Suprapubic skin (tissue), 4 donors: Measurements from ENCODE around the gene SACM1L. TPM values are rescaled to one million over a fixed set of nuclear protein-coding genes. Genes with fewer than 3 reads are reported as not detected.
A peak's percentile ranks its signal among the peaks of the same experiment; 100 is the strongest.

Source experiments
- DNase-seq, 2 donors: peaks; one replicate each; pipeline ENCODE4 v3.0.0-alpha.2; 2019; ENCODE audit warnings: low spot score in 2 of 2
- H3K27ac ChIP-seq: fragments of 200-600 bp; sonication (generic); one replicate; pipeline ENCODE4 v1.5.1; 2019
- H3K27me3 ChIP-seq: fragments of 200-600 bp; sonication (generic); one replicate; pipeline ENCODE4 v1.5.1; 2019
- H3K36me3 ChIP-seq: fragments of 200-600 bp; sonication (generic); one replicate; pipeline ENCODE4 v1.5.1; 2019
- H3K4me1 ChIP-seq: fragments of 200-600 bp; sonication (generic); one replicate; pipeline ENCODE4 v1.5.1; 2019
- H3K4me3 ChIP-seq: fragments of 200-600 bp; sonication (generic); one replicate; pipeline ENCODE4 v1.5.1; 2019; ENCODE audit warnings: mild to moderate bottlenecking
- H3K9me3 ChIP-seq: fragments of 200-600 bp; sonication (generic); one replicate; pipeline ENCODE4 v1.5.1; 2019
- CTCF ChIP-seq, 2 donors: fragments of 200-600 bp in 1 of 2; fragments of 450-650 bp in 1 of 2; sonication (generic) in 1 of 2; IDR thresholded peaks; one replicate each; pipeline ENCODE4 v1.5.1; 2016 to 2019; ENCODE audit warnings: antibody characterized with exemption in 2 of 2, mild to moderate bottlenecking in 1 of 2, moderate library complexity in 1 of 2
- EP300 ChIP-seq: sonication (generic); formaldehyde crosslinking; IDR thresholded peaks from one replicate; pipeline ENCODE4 v1.6.1; 2017; ENCODE audit warnings: antibody characterized with exemption
- POLR2A ChIP-seq, 2 donors: fragments of 450-650 bp; IDR thresholded peaks; one replicate each; pipeline ENCODE4 v1.6.1; 2017; ENCODE audit warnings: antibody characterized with exemption in 2 of 2, mild to moderate bottlenecking in 2 of 2, moderate library complexity in 2 of 2
- POLR2AphosphoS5 ChIP-seq, 3 donors: sonication (generic); formaldehyde crosslinking; IDR thresholded peaks; one replicate each; pipeline ENCODE4 v1.6.1; 2017; ENCODE audit warnings: antibody characterized with exemption in 3 of 3
- WGBS: methylation state at CpG from one replicate; pipeline ENCODE4 v1.1.5; 2018; 5-methylcytosine and 5-hydroxymethylcytosine counted together
- total RNA-seq, 4 donors: library from RNA; depleted of rRNA; stranded (reverse); fragments of >200 nt; gene quantifications; one replicate each; pipeline ENCODE4 v1.1.0, GENCODE V29; 2016

SACM1L gene
- total RNA-seq, 4 donors from 2014 or later, result 22.8 to 48.9 (median 31.2) TPM

- no peaks in the 10 kb centered on the region for H3K9me3 ChIP-seq
- H3K36me3 ChIP-seq, result no peaks in the 10 kb centered on the region
- peak in 1 of 2 donors; percentile 11 for DNase-seq
- no peak overlapping the region for H3K4me3 ChIP-seq
- H3K27me3 ChIP-seq, result no peaks in the 10 kb centered on the region
- no peaks in the 10 kb centered on the region for H3K4me1 ChIP-seq
- WGBS, result 54% methylated on average over 7 of the region's 7 CpGs
- H3K27ac ChIP-seq, result no peak overlapping the region
- TF ChIP-seq POLR2A (IDR thresholded peaks at IDR 0.05) (no peak), EP300 (no peak), POLR2AphosphoS5 (IDR thresholded peaks at IDR 0.05) (no peak), CTCF (IDR thresholded peaks at IDR 0.05) (no peak)
These were observed 84.7 kb downstream of the SACM1L start for GRCh38 chr3:45773714-45774449.

- TF ChIP-seq POLR2AphosphoS5 (IDR thresholded peaks at IDR 0.05) (no peak), CTCF (IDR thresholded peaks at IDR 0.05) (no peak), EP300 (no peak), POLR2A (IDR thresholded peaks at IDR 0.05) (no peak)
- Histone ChIP-seq H3K27ac (no peak overlapping the region), H3K9me3 (no peaks in the 10 kb centered on the region), H3K4me3 (no peak overlapping the region), H3K27me3 (no peaks in the 10 kb centered on the region), H3K36me3 (no peaks in the 10 kb centered on the region), H3K4me1 (no peaks in the 10 kb centered on the region)
- WGBS, result 52% methylated on average over 8 of the region's 8 CpGs
- DNase-seq, result peak in 1 of 2 donors; percentile 55
These were observed 85.7 kb downstream of the SACM1L start for GRCh38 chr3:45774581-45775521.

GRCh38 chr3:45775571-45776300 is 86.5 kb downstream of the SACM1L start:
- Histone ChIP-seq H3K9me3 (no peaks in the 10 kb centered on the region), H3K27ac (no peak overlapping the region), H3K4me3 (no peak overlapping the region), H3K27me3 (no peaks in the 10 kb centered on the region), H3K4me1 (no peaks in the 10 kb centered on the region), H3K36me3 (no peaks in the 10 kb centered on the region)
- TF ChIP-seq POLR2AphosphoS5 (IDR thresholded peaks at IDR 0.05) (no peak), POLR2A (IDR thresholded peaks at IDR 0.05) (no peak), CTCF (IDR thresholded peaks at IDR 0.05) (no peak), EP300 (no peak)
- peak in 1 of 2 donors; percentile 71 for DNase-seq
- 93% methylated on average over 14 of the region's 17 CpGs for WGBS

DNA sequence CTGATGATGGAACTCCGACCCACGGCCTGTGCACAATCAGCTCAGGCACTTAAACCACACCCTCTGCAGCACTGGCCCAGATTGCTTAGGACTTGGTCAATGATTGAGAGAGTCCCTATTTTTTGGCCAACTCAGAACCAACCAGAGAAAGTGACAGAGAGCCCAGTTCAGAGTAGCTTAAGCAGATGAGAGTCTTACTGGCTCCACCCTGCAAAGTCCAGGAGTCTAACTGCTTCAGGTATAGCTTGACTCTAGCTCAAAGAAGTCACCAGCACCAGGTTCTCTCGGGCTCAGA is 87.1 kb downstream of the SACM1L start:
- Histone ChIP-seq H3K4me3 (no peak overlapping the region), H3K4me1 (no peaks in the 10 kb centered on the region), H3K27ac (no peak overlapping the region), H3K27me3 (no peaks in the 10 kb centered on the region), H3K36me3 (no peaks in the 10 kb centered on the region), H3K9me3 (no peaks in the 10 kb centered on the region)
- no peak for DNase-seq
- TF ChIP-seq EP300 (no peak), POLR2AphosphoS5 (IDR thresholded peaks at IDR 0.05) (no peak), CTCF (IDR thresholded peaks at IDR 0.05) (no peak), POLR2A (IDR thresholded peaks at IDR 0.05) (no peak)
- WGBS, result 93% methylated on average over 3 of the region's 3 CpGs
